Psoas muscle (tissue), 8 donors: Measurements from ENCODE around the gene SYT9. TPM values are rescaled to one million over a fixed set of nuclear protein-coding genes. Genes with fewer than 3 reads are reported as not detected.

ENCODE experiments used
- ATAC-seq, 4 donors: fragments of 200-7000 bp; cut with Tn5 transposase; one replicate each; pipeline ENCODE4 v1.9.1; 2020; ENCODE audit warnings: moderate library complexity in 3 of 4, mild to moderate bottlenecking in 2 of 4
- DNase-seq, 2 donors: peaks; one replicate each; pipeline ENCODE4 v3.0.0-alpha.2; 2020
- H3K27ac ChIP-seq: fragments of 200-600 bp; one replicate; pipeline ENCODE4 v1.8.0; 2022
- H3K27me3 ChIP-seq, 3 donors: fragments of 200-600 bp in 1 of 3; one replicate each; pipeline versions ENCODE4 v1.6.1 to v1.8.0; 2013 to 2022; ENCODE audit warnings: low read length in 2 of 3, mild to moderate bottlenecking in 2 of 3, moderate library complexity in 1 of 3; ENCODE audit not compliant: insufficient read depth in 3 of 3
- H3K36me3 ChIP-seq, 2 donors: fragments of 200-600 bp in 1 of 2; one replicate each; pipeline versions ENCODE4 v1.6.1 to v1.8.0; 2013 to 2022; ENCODE audit warnings: low read depth in 1 of 2, mild to moderate bottlenecking in 1 of 2, moderate library complexity in 1 of 2; ENCODE audit not compliant: insufficient read depth in 1 of 2
- H3K4me1 ChIP-seq: fragments of 200-600 bp; one replicate; pipeline ENCODE4 v1.8.0; 2022
- H3K4me3 ChIP-seq: fragments of 200-600 bp; one replicate; pipeline ENCODE4 v1.8.0; 2022; ENCODE audit warnings: mild to moderate bottlenecking
- H3K9me3 ChIP-seq: fragments of 200-600 bp; one replicate; pipeline ENCODE4 v1.8.0; 2022
- WGBS, 3 donors: extraction: QIAGEN DNeasy Blood & Tissue Kit; methylation state at CpG; one replicate each; pipeline versions ENCODE4 v1.1.6 to v1.1.7; 2013; 5-methylcytosine and 5-hydroxymethylcytosine counted together
- intact Hi-C, 2 donors: fragments of 100-400 bp; cut with DNase I; formaldehyde crosslinking; loops; one replicate each; pipeline versions ENCODE4 v1.11.0 to v1.14.2; 2022
- polyA plus RNA-seq, 3 donors: library from polyadenylated mRNA; stranded (reverse); fragments of 200-250 nt; gene quantifications; one replicate each; pipeline ENCODE4 v1.2.3, GENCODE V29; 2013
- total RNA-seq, 4 donors: library from RNA; stranded (reverse); fragmentation: NEBNext Ultra II Directional in 2 of 4; extraction: Animal tissue kit (Norgen Biotek cat#: 25700) in 2 of 4; gene quantifications; one replicate each; pipeline versions ENCODE4 v1.2.1 to v1.2.4, GENCODE V29; 2021 to 2023
- TF ChIP-seq, protein P1 (sequence below): fragments of 200-600 bp; IDR thresholded peaks from one replicate; pipeline ENCODE4 v1.8.0; 2022; ENCODE audit warnings: antibody characterized with exemption
- donor health status: healthy with polysubstance abuse.
- donor health status: DM: no; HTN: no; CAD: no; lungs with moderate emphysema.
- donor health status: Bipolar disorder and iron deficiency.
- donor health status: healthy.
- donor health status: DM: yes; HTN: yes; CAD: no.
- donor health status: DM: no; HTN: no; CAD: no.
- donor health status: DM: no; HTN: no; CAD: no.
- donor health status: DM: yes; HTN: yes; CAD: no.

SYT9 gene
- total and polyA plus RNA-seq, 7 donors = 0.03 TPM; not detected in 5

DNA sequence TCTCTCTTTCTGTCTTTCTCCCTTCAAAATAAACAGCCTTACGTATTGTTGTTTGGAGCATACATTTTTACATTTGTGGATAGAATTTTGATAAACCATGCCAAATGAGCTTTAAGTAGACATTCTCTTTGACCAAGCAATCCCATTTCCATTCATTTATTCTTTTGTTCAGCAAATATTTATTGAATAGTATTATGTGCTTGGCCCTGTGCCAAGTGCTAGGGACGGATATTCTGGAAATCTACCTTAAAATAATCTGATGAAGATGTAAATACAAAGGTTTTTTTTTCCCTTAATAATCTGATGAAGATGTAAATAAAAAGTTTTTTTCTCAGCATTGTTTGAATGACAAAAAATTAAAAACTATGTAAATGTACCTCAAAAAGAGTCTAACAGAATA, 235.7 kb downstream of the SYT9 start:
- no peaks in the 10 kb centered on the region for H3K9me3 ChIP-seq
- ATAC-seq (no peak), DNase-seq (no peak)
- no peaks in the 10 kb centered on the region for H3K27me3 ChIP-seq
- no peaks in the 10 kb centered on the region for H3K4me1 ChIP-seq
- no peaks in the 10 kb centered on the region for H3K36me3 ChIP-seq
- H3K4me3 ChIP-seq = peak overlapping the region; percentile 55
- H3K27ac ChIP-seq = no peak overlapping the region
- WGBS, 3 donors = 42 to 50% (median 49%) methylated on average over 2 of the region's 2 CpGs
- intact Hi-C loops = no loop called here
- TF ChIP-seq, protein P1, sequence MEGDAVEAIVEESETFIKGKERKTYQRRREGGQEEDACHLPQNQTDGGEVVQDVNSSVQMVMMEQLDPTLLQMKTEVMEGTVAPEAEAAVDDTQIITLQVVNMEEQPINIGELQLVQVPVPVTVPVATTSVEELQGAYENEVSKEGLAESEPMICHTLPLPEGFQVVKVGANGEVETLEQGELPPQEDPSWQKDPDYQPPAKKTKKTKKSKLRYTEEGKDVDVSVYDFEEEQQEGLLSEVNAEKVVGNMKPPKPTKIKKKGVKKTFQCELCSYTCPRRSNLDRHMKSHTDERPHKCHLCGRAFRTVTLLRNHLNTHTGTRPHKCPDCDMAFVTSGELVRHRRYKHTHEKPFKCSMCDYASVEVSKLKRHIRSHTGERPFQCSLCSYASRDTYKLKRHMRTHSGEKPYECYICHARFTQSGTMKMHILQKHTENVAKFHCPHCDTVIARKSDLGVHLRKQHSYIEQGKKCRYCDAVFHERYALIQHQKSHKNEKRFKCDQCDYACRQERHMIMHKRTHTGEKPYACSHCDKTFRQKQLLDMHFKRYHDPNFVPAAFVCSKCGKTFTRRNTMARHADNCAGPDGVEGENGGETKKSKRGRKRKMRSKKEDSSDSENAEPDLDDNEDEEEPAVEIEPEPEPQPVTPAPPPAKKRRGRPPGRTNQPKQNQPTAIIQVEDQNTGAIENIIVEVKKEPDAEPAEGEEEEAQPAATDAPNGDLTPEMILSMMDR = no peak

DNA sequence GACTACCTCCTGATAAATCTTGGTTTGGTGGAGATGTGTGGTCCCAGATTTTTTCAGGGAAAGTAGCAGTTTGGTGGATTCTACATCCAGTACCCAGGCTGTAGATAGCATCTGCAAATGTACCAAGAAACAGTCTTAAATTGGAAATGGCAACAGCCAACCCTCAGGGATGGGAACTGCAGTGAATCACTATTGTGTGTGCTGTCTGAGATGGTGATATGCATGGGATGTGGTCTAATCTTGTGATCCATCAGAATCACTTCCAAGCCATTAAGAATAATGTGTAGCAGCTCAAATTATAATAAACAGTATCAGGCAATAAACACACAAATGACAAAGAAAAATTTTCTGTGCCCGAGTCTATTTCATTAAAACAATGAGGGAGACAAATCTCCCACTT, 237.0 kb downstream of the SYT9 start:
- Histone ChIP-seq H3K36me3 (no peaks in the 10 kb centered on the region), H3K27ac (no peak overlapping the region), H3K4me1 (no peaks in the 10 kb centered on the region), H3K4me3 (no peak overlapping the region), H3K27me3 (no peaks in the 10 kb centered on the region), H3K9me3 (no peaks in the 10 kb centered on the region)
- WGBS, 3 donors = 63 to 97% (median 97%) methylated on average over 1 of the region's 1 CpG
- TF ChIP-seq, protein P1 = no peak
- intact Hi-C loops = no loop called here
- DNase-seq (no peak), ATAC-seq (no peak)

DNA sequence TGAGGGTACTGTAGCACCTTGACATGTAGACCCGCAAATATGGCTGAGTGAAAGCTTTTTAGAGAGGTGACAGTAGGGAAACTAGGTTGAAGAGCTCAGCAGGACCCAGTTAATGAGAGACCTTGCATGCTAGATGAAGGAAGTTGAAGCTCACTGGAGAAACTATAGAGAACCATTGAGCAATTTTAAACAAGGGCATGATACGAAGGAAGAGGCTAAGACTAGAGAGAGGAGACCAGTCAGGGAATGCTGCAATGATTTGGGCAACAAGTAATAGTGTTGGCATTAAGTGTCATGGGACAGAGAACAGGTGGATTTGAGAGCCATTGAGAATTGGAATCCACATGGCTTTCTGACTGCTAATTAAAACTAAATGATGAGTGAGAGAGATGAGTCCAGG, 237.7 kb downstream of the SYT9 start:
- Histone ChIP-seq H3K27ac (no peak overlapping the region), H3K4me3 (no peak overlapping the region), H3K27me3 (no peaks in the 10 kb centered on the region), H3K4me1 (no peaks in the 10 kb centered on the region), H3K36me3 (no peaks in the 10 kb centered on the region), H3K9me3 (no peaks in the 10 kb centered on the region)
- intact Hi-C loops = no loop called here
- TF ChIP-seq, protein P1 = no peak
- ATAC-seq (no peak), DNase-seq (no peak)
- 85 to 94% (median 89%) methylated on average over 2 of the region's 2 CpGs for WGBS, 3 donors

DNA sequence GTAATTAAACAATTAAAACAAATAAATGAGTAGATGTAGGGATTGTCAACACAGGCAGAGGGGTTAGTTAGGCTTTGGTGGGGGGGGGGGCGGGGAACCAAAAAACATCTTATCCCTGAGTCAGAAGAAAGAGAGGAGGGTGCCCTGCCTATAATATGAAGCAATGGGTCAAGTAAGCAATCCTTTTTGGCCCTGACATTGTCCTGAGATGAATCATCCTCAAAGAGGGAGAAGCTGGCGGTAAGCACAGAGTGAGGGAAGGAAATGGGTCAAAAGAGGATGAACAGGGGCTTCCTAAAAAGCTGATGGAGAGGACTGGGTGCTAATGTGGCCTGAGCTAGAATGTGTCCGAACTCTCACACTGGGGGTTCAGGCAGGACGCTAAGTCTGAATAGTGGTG, 238.3 kb downstream of the SYT9 start:
- intact Hi-C loops = no loop called here
- Histone ChIP-seq H3K27ac (no peak overlapping the region), H3K27me3 (no peaks in the 10 kb centered on the region), H3K4me1 (no peaks in the 10 kb centered on the region), H3K36me3 (no peaks in the 10 kb centered on the region), H3K4me3 (no peak overlapping the region), H3K9me3 (no peaks in the 10 kb centered on the region)
- TF ChIP-seq, protein P1 = no peak
- DNase-seq = no peak
- 78 to 91% (median 84%) methylated on average over 4 of the region's 4 CpGs for WGBS, 3 donors
- ATAC-seq = peak in 3 of 4 donors; percentile 57 to 70 (median 59)

DNA sequence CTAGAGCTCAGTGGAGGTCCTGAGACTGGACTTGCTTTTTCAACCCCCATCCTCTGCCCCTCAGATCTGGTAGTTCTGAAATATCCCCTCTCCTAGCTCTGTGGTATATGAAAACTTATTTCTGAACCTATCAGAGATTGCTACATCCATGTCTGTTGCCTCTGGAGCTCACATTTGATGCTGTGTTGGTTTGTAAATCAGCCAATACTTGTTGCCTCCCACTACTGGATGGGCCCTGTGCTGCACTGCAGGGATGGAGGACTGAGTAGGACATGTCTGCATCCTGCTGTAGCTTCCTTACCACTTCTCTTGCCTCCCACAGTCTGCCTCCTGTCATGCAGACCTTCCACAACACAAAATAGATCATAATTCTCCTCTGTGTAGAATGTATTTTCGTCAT, 238.8 kb downstream of the SYT9 start:
- no peaks in the 10 kb centered on the region for H3K4me1 ChIP-seq
- no peak for DNase-seq
- 86 to 91% (median 89%) methylated on average over 1 of the region's 1 CpG for WGBS, 3 donors
- no peak overlapping the region for H3K27ac ChIP-seq
- intact Hi-C loops = no loop called here
- H3K9me3 ChIP-seq = no peaks in the 10 kb centered on the region
- H3K27me3 ChIP-seq = no peaks in the 10 kb centered on the region
- H3K36me3 ChIP-seq = no peaks in the 10 kb centered on the region
- no peak overlapping the region for H3K4me3 ChIP-seq
- peak in 1 of 4 donors; percentile 48 for ATAC-seq
- TF ChIP-seq, protein P1 = no peak
